ENCODE results near the gene MORN1.

MORN1 gene

DNA sequence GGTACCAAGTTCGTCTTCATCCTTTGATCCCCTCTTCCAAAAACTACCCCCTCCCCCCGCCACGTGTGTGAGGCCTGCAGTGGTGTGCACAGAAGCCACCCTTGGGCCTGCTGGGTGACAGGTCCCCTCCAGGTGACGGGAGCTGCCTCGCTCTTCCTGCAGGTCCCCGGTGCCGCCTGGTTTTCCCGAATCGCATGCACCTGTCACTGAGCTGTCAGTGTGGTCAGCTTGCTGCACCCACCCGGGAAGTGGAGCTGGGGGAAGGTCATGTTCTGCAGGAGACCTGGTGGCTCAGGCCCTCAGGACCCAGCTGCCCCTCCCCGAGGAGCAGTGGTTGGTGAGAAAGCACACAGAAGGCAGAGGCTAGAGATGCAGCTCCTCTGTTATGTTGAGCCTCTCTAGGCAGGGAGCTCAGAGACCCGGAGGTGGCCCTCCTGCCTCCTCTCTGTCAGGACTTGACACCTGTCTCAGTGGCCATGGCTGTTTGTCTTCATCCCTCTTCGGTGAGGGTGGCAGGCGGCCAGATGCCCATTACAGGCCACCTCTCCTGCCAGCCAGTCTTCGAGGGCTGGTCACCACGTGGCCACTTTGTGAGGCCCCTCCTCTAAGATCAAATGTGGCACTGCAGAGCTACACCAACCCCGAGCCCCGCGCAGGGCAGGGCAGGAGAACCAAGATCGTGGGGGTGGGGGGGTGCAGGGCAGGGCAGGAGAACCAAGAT lies 102.4 kb downstream of the MORN1 start:
- DNase-seq (ENCODE audit: low spot score) = no peak
- peak overlapping the region; percentile 97 for H3K27ac ChIP-seq
- ChIA-PET POLR2A (ENCODE audit: low non-redundant PET) (no interaction called here), CTCF (interaction anchor here (0.5 kb wide), 1 partner anchor 1335 kb away, joined by 3 read pairs; no protein-coding TSS in a partner anchor)
- TF ChIP-seq, protein P1, sequence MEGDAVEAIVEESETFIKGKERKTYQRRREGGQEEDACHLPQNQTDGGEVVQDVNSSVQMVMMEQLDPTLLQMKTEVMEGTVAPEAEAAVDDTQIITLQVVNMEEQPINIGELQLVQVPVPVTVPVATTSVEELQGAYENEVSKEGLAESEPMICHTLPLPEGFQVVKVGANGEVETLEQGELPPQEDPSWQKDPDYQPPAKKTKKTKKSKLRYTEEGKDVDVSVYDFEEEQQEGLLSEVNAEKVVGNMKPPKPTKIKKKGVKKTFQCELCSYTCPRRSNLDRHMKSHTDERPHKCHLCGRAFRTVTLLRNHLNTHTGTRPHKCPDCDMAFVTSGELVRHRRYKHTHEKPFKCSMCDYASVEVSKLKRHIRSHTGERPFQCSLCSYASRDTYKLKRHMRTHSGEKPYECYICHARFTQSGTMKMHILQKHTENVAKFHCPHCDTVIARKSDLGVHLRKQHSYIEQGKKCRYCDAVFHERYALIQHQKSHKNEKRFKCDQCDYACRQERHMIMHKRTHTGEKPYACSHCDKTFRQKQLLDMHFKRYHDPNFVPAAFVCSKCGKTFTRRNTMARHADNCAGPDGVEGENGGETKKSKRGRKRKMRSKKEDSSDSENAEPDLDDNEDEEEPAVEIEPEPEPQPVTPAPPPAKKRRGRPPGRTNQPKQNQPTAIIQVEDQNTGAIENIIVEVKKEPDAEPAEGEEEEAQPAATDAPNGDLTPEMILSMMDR (conservative IDR thresholded peaks at IDR 0.05; ENCODE audit: low read depth) = no peak

DNA sequence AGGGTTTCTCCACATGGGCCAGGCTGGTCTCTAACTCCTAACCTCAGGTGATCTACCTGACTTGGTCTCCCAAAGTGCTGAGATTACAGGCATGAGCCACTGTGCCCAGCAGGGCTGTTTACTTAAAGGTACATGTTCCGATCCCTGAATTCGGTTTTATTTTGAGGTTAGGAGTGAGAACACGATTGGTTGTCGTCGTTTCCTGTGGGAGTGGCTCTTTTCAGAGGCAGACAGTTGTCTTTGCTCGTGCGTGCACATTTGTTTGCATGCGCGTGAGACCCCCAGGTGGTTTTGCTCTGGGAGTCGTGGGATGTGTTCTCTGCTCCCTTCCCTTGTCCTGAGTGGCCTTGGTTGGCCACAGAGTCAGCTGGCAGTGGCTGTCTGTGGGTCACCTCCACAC lies 103.0 kb downstream of the MORN1 start:
- peak overlapping the region; percentile 97 for H3K27ac ChIP-seq
- TF ChIP-seq, protein P1 (conservative IDR thresholded peaks at IDR 0.05; ENCODE audit: low read depth) = no peak
- ChIA-PET POLR2A (ENCODE audit: low non-redundant PET) (no interaction called here), CTCF (no interaction called here)
- no peak for DNase-seq (ENCODE audit: low spot score)

DNA sequence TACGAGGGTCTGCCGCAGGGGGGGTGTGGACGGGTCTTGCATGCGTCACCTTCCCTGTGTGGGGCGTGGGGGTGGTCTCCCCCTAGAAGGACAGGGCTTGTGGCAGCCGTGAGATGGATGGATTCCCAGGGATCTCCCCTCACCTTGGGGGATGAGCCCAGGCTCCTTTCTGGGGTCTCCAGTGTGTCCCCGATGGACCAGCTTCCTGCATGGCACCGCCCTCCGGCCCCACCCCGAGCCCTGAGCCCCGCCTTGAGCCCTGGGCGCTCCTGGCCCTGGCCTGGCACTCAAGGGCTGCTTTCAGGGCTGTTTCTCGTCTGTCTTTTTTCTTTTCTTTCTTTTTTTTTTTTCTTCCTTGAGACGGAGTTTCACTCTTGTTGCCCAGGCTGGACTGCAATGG lies 103.7 kb downstream of the MORN1 start:
- POLR2A ChIA-PET (ENCODE audit: low non-redundant PET) = interaction anchor here (0.7 kb wide), 1 partner anchor 59 kb away, joined by 3 read pairs; no protein-coding TSS in a partner anchor
- no peak for DNase-seq (ENCODE audit: low spot score)
- CTCF ChIA-PET = no interaction called here
- TF ChIP-seq, protein P1 (conservative IDR thresholded peaks at IDR 0.05; ENCODE audit: low read depth) = no peak
- H3K27ac ChIP-seq = peak overlapping the region; percentile 97

DNA sequence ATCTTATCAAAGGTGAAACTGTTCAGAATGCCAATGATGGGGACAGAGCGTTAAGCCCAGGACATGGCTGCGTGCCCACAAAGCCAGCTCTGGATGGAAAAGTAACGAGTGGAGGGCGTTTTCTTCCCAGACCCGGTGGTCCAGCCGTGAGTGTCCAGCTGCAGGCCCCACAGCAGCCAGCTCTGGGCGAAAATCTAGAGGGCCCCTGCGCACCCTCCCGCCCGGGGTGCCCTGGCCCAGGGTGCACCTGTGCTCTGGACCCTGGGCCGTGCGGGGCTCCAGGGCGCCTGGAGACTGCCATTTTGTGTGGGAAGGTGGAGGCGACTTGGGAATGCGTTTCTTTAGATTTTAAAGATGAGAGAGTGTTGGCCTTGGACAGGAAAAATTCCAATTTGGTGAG lies 104.4 kb downstream of the MORN1 start:
- DNase-seq (ENCODE audit: low spot score) = no peak
- POLR2A ChIA-PET (ENCODE audit: low non-redundant PET) = interaction anchor here (0.7 kb wide), 1 partner anchor 60 kb away, joined by 3 read pairs; no protein-coding TSS in a partner anchor
- CTCF ChIA-PET = no interaction called here
- TF ChIP-seq, protein P1 (conservative IDR thresholded peaks at IDR 0.05; ENCODE audit: low read depth) = no peak
- H3K27ac ChIP-seq = peak overlapping the region; percentile 97

DNA sequence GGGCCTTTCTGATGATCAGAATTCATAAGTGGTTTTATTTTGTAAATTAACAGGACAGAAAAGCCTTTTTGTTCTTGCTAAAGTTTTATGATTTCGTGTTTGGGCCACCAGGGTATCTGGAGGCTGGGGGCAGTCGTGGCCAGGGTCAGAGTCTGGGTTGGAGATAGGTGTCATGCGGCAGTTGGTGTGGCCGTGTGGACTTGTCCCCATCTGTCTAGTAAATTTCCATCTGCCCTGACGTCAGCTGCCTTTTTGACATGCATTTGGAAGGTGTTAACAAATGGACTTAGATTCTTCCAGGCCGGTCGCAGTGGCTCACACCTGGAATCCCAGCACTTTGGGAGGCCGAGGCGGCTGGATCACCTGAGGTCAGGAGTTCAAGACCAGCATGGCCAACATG lies 106.4 kb downstream of the MORN1 start:
- no peak for DNase-seq (ENCODE audit: low spot score)
- TF ChIP-seq, protein P1 (conservative IDR thresholded peaks at IDR 0.05; ENCODE audit: low read depth) = no peak
- H3K27ac ChIP-seq = peak overlapping the region; percentile 48
- CTCF ChIA-PET = interaction anchor here (0.6 kb wide), 1 partner anchor 1009 kb away, joined by 5 read pairs; no protein-coding TSS in a partner anchor
- POLR2A ChIA-PET (ENCODE audit: low non-redundant PET) = no interaction called here

DNA sequence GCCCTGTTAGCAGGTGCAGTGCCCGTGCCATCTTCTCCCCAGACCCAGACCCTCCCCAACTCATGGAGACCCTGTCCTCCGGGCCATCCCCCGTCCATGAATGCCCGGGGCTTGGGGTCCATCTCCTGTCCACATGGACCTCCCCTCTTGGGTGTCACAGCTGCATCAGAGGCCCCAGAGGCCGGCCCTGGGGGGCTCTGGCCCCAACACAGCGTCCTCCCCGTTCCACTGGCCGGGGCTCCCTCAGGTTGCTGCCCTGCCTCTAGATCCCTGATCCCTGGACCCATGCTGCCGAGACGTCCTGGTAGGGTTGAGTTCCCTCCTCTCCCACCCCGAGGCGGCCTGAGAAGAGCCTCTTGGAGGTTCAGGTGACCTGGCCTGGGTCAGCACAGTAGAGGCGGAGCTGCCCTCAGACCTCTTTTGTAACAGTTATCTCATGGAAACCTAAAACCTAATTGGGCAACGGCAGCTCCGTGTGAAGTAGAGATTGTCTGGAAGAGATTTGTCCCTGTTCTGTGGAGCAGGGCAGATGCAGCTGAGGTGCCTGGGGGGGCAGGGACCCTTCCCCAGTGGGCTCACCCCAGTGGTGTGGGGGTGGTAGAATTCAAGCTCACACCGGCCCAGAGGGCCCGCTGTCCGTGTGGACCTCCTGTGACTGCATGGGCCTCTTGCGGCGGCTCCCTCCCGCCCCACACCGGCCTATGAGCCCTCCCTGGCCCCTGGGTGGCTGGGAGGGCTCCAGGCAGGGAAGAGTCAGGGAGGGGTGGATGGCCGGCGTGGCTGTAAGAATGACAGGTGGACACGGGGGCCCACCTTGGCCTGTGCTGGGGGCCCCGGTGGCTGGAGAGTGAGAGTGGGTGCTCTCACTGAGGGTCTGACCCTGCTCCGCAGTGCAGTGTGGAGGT lies 107.1 kb downstream of the MORN1 start:
- ChIA-PET CTCF (no interaction called here), POLR2A (ENCODE audit: low non-redundant PET) (no interaction called here)
- TF ChIP-seq, protein P1 (conservative IDR thresholded peaks at IDR 0.05; ENCODE audit: low read depth) = no peak
- no peak for DNase-seq (ENCODE audit: low spot score)
- H3K27ac ChIP-seq = peak overlapping the region; percentile 48

Measured in RWPE1 (cell line).